ENCODE data around the gene TPCN1. TPM values are rescaled to one million over a fixed set of nuclear protein-coding genes. Genes with fewer than 3 reads are reported as not detected.

TPCN1 gene
- total RNA-seq, 1 experiment from 2014 or later = 13.5 TPM

DNA sequence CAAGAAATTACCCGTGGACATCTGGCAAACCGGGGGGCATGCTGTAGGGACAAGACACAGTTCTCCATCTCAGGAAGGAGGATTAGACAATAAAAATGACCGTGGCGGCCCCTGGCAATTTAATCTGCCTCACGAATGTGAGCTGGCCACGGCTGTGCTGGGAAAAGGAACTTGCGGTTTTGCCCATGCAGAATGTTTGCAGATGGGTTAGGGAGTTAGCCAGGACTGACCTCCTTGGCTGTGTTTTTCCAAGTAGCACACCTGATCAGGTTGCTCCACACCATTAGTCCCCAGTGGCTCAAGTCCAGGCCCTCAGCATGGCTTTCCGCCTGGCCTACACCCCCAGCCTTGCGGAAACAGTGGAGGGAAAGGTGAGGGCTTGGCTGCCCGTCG, 20.8 kb downstream of the TPCN1 start:
- no peaks in the 10 kb centered on the region for H3K79me2 ChIP-seq (ENCODE audit: insufficient read depth, low read length)
- H3K23me2 ChIP-seq (ENCODE audit: insufficient read length, low read depth, low read length, poor library complexity, severe bottlenecking) = no peaks in the 10 kb centered on the region
- H3K56ac ChIP-seq (ENCODE audit: insufficient read length, low read depth, low read length) = no peak overlapping the region
- H3K23ac ChIP-seq (ENCODE audit: insufficient read length, low read depth, low read length) = no peak overlapping the region
- no peaks in the 10 kb centered on the region for H3K9me3 ChIP-seq (ENCODE audit: control insufficient read depth, low read depth, low read length)
- WGBS (ENCODE audit: extremely low coverage, insufficient read length, low lambda C conversion rate) = no CpG with 5 or more reads among the region's 11 CpGs
- H4K91ac ChIP-seq (ENCODE audit: insufficient read length, low read depth, low read length) = no peak overlapping the region
- no peak overlapping the region for H3K9ac ChIP-seq (ENCODE audit: extremely low read depth, insufficient read length, low read length)
- no peak overlapping the region for H2AFZ ChIP-seq (ENCODE audit: low read length)
- H3K14ac ChIP-seq (ENCODE audit: insufficient read depth, low read length) = no peak overlapping the region
- TF ChIP-seq, protein P1, sequence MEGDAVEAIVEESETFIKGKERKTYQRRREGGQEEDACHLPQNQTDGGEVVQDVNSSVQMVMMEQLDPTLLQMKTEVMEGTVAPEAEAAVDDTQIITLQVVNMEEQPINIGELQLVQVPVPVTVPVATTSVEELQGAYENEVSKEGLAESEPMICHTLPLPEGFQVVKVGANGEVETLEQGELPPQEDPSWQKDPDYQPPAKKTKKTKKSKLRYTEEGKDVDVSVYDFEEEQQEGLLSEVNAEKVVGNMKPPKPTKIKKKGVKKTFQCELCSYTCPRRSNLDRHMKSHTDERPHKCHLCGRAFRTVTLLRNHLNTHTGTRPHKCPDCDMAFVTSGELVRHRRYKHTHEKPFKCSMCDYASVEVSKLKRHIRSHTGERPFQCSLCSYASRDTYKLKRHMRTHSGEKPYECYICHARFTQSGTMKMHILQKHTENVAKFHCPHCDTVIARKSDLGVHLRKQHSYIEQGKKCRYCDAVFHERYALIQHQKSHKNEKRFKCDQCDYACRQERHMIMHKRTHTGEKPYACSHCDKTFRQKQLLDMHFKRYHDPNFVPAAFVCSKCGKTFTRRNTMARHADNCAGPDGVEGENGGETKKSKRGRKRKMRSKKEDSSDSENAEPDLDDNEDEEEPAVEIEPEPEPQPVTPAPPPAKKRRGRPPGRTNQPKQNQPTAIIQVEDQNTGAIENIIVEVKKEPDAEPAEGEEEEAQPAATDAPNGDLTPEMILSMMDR (conservative IDR thresholded peaks at IDR 0.05) = no peak
- H3K18ac ChIP-seq (ENCODE audit: insufficient read length, low read depth, low read length) = no peak overlapping the region
- H2BK5ac ChIP-seq (ENCODE audit: insufficient read length, low read length) = no peak overlapping the region
- no peaks in the 10 kb centered on the region for H3K27me3 ChIP-seq (ENCODE audit: insufficient read depth, low read length)
- H3K36me3 Mint-ChIP-seq (ENCODE audit: insufficient read depth in 1 of 3, low read depth in 3 of 3) = peaks cover 11 to 19% (median 11%) of the 10 kb centered on the region in 3 experiments; a peak in 6 of 7 replicates
- no peaks in the 10 kb centered on the region for H4K20me1 ChIP-seq (ENCODE audit: control insufficient read depth, insufficient read depth, insufficient read length)
- H2BK15ac ChIP-seq (ENCODE audit: low read depth, low read length) = no peak overlapping the region
- no peak for DNase-seq
- no peaks in the 10 kb centered on the region; the same call in 1 of the 2 replicates for H3K27me3 Mint-ChIP-seq (ENCODE audit: low read depth)
- H3T11ph ChIP-seq (ENCODE audit: low read length) = no peak overlapping the region
- no peaks in the 10 kb centered on the region for H3K79me1 ChIP-seq (ENCODE audit: insufficient read depth, low read depth, low read length, poor library complexity, severe bottlenecking)
- H3K4me2 ChIP-seq (ENCODE audit: insufficient read depth, insufficient read length, low read length) = no peak overlapping the region
- no peaks in the 10 kb centered on the region for H3K9me3 Mint-ChIP-seq
- H3K4me1 ChIP-seq (ENCODE audit: insufficient read depth, low read length) = peaks cover 9% of the 10 kb centered on the region; the same call in 1 of the 2 replicates
- no peak overlapping the region for H4K8ac ChIP-seq (replicated peaks; ENCODE audit: insufficient read length, low read depth, low read length)
- H2BK12ac ChIP-seq (ENCODE audit: insufficient read length, low read depth, low read length) = no peak overlapping the region
- no peak overlapping the region for H3K27ac ChIP-seq (ENCODE audit: insufficient read length, low read depth, low read length)
- H2AK5ac ChIP-seq (ENCODE audit: insufficient read length, low read length) = no peak overlapping the region
- H3K4me3 Mint-ChIP-seq = no peak overlapping the region
- peaks cover 33 to 40% of the 10 kb centered on the region in 2 experiments for H3K4me1 Mint-ChIP-seq
- no peak overlapping the region for H2BK20ac ChIP-seq (ENCODE audit: low read depth, low read length, poor library complexity, severe bottlenecking)
- no peak overlapping the region for H4K5ac ChIP-seq (ENCODE audit: insufficient read length, low read depth, low read length)
- no peak overlapping the region for H3K4ac ChIP-seq (ENCODE audit: low read depth, low read length)
- no peak overlapping the region for H2BK120ac ChIP-seq (ENCODE audit: low read depth, low read length, poor library complexity, severe bottlenecking)
- peak overlapping the region in 1 of 3 experiments; percentile 89; a peak in 2 of 7 replicates for H3K27ac Mint-ChIP-seq

All from H9 (cell line).